ENCODE results near the gene NOXO1.
"Not testable (repeated sequence)": the region's sequence is repeated elsewhere in the genome, so short reads cannot be mapped to it uniquely, and the experiment has no call there.

Gene NOXO1

GRCh38 chr16:1977875-1978268, 3.4 kb downstream of the NOXO1 start:
- no peak for DNase-seq

GRCh38 chr16:1976951-1977874, 4.1 kb downstream of the NOXO1 start:
- no peak for DNase-seq

- no peak for DNase-seq
These were observed 5.1 kb downstream of the NOXO1 start for GRCh38 chr16:1976216-1976520.

GRCh38 chr16:1975432-1976215, 5.6 kb downstream of the NOXO1 start:
- DNase-seq: no peak

- no peak for DNase-seq
These were observed 6.9 kb downstream of the NOXO1 start for GRCh38 chr16:1974157-1975070.

GRCh38 chr16:1973461-1974156, 7.7 kb downstream of the NOXO1 start:
- no peak for DNase-seq

GRCh38 chr16:1972490-1972877, 8.8 kb downstream of the NOXO1 start:
- DNase-seq: peak; percentile 56

GRCh38 chr16:1971796-1972489, 9.3 kb downstream of the NOXO1 start, which contains the start of gene TBL3:
Gene TBL3 (plus strand): TSS chr16:1972053. CDS start chr16:1972165, 112 bp downstream.
- peak; percentile 93 for DNase-seq

- DNase-seq: no peak
These were observed 12.9 kb downstream of the NOXO1 start for GRCh38 chr16:1968146-1968953.

GRCh38 chr16:1966460-1966859, 14.8 kb downstream of the NOXO1 start, which contains the start of gene RNF151:
Gene RNF151 (plus strand): TSS chr16:1966856. CDS start chr16:1966882, 26 bp downstream.
- no peak for DNase-seq

GRCh38 chr16:1965396-1966001, 15.8 kb downstream of the NOXO1 start:
- DNase-seq: peak; percentile 25

GRCh38 chr16:1964506-1965395, 16.5 kb downstream of the NOXO1 start, which contains the start of gene RPS2:
Gene RPS2 (minus strand): TSS chr16:1964826. CDS start chr16:1964625, 201 bp downstream.
- peak; percentile 98 for DNase-seq

GRCh38 chr16:1963806-1964505, 17.3 kb downstream of the NOXO1 start:
- DNase-seq: peak; percentile 51

- not testable (repeated sequence) for DNase-seq
These were observed 18.8 kb downstream of the NOXO1 start for GRCh38 chr16:1962161-1963153.

GRCh38 chr16:1961651-1962067, 19.6 kb downstream of the NOXO1 start:
- DNase-seq: no peak

GRCh38 chr16:1960665-1961630, 20.3 kb downstream of the NOXO1 start:
- DNase-seq: peak; percentile 73

Data from hematopoietic multipotent progenitor cell treated with erythropoietin and hydrocortisone succinate and interleukin-3 and kit ligand, for 8 days (in vitro differentiated cells).